ENCODE measurements around the gene CCNY. TPM values are rescaled to one million over a fixed set of nuclear protein-coding genes. Genes with fewer than 3 reads are reported as not detected.

The CCNY gene
- total and polyA plus RNA-seq, 4 donors = 25.5 to 95.9 (median 54.4) TPM

DNA sequence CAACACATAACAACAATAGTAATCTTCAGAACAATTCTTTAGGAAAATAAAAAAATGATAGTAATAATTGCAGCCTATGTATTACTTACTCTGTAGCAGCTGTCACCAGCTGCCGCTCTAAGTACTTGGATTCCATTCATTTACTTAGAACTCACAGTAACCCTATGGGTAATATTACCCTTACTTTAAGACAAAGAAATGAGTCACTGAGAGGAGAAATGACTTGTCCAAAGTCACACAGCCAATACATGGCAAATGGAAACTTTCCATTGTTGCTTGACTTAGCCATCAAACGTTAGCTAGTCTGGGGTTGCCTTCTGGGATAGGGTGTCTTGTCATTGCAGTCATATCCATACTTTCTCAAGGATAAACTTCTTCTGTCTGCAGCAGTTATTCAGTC lies 3.6 kb downstream of the CCNY start:
- Histone ChIP-seq H3K27me3 (ENCODE audit: control insufficient read depth in 1 of 2, insufficient read depth in 2 of 2, low read length in 1 of 2) (no peaks in the 10 kb centered on the region), H3K36me3 (ENCODE audit: control insufficient read depth in 1 of 2, insufficient read depth in 2 of 2, low read length in 1 of 2) (no peaks in the 10 kb centered on the region), H3K4me3 (ENCODE audit: low read length in 2 of 2) (no peak overlapping the region), H3K9me3 (ENCODE audit: control insufficient read depth, low read length) (no peaks in the 10 kb centered on the region), H3K27ac (ENCODE audit: low read depth in 1 of 2, low read length in 2 of 2) (no peak overlapping the region), H3K4me1 (ENCODE audit: control insufficient read depth in 1 of 2, insufficient read depth in 2 of 2, low read length in 2 of 2) (peaks cover 0 to 3% of the 10 kb centered on the region in 2 donors)
- ATAC-seq (ENCODE audit: low FRiP score) (no peak), DNase-seq (no peak)
- WGBS, 2 donors = 75 to 85% methylated on average over 2 of the region's 2 CpGs
- intact Hi-C loops (cut with DNase I) = loop anchor here (10.0 kb wide), 4 partner anchors 205 to 225 kb away; partner anchors contain the start of gene CREM (in 1 of the 2)

DNA sequence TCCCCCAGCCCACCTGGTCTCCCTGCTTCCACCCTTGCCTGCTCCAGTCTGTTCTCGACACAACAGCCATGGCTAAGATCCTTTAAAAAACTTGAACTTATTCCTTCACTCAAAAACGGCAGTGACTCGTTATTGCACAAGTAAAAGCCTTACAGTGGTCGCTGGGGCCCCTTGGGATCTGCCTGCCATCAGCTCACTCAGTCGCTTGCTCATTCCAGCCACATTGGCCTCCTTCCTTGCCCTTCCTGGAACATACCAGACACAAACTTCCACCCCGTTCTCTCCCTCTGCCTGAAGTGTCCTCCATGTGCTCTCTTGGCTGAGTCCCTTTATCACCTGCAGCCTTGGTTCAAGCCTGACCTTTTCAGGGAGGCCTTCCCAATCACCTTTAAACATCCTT lies 4.7 kb downstream of the CCNY start:
- Histone ChIP-seq H3K9me3 (ENCODE audit: control insufficient read depth, low read length) (no peaks in the 10 kb centered on the region), H3K4me1 (ENCODE audit: control insufficient read depth in 1 of 2, insufficient read depth in 2 of 2, low read length in 2 of 2) (no peaks in the 10 kb centered on the region), H3K27me3 (ENCODE audit: control insufficient read depth in 1 of 2, insufficient read depth in 2 of 2, low read length in 1 of 2) (no peaks in the 10 kb centered on the region), H3K4me3 (ENCODE audit: low read length in 2 of 2) (no peak overlapping the region), H3K27ac (ENCODE audit: low read depth in 1 of 2, low read length in 2 of 2) (no peak overlapping the region), H3K36me3 (ENCODE audit: control insufficient read depth in 1 of 2, insufficient read depth in 2 of 2, low read length in 1 of 2) (no peaks in the 10 kb centered on the region)
- ATAC-seq (ENCODE audit: low FRiP score) (no peak), DNase-seq (no peak)
- 20 to 21% methylated on average over 6 of the region's 6 CpGs for WGBS, 2 donors
- intact Hi-C loops (cut with DNase I) = loop anchor here (10.0 kb wide), 2 partner anchors 204 to 214 kb away; no protein-coding TSS in a partner anchor

DNA sequence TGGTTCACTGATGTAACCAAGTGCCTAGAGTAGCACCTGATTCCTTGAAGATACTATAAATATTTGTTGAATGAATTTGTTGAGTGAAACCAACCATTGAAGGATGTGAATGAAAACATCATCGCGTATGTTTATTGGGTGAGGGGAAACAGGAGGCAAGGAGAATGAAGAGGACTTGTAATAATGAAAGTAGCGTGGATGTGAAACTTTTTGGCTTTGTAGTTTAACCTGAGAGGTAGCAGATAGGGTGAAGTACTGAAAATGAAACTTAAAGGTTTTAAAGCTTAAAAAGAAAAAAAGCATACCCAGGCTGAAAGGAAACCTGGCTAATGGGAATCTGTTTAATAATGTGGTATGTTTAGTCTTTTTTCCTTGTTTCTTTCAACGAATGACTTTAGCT lies 5.2 kb downstream of the CCNY start:
- H3K27me3 ChIP-seq (ENCODE audit: control insufficient read depth in 1 of 2, insufficient read depth in 2 of 2, low read length in 1 of 2) = no peaks in the 10 kb centered on the region
- no peak for ATAC-seq (ENCODE audit: low FRiP score)
- WGBS, 2 donors = 61 to 75% methylated on average over 4 of the region's 4 CpGs
- H3K4me3 ChIP-seq (ENCODE audit: low read length in 2 of 2) = no peak overlapping the region
- no peaks in the 10 kb centered on the region for H3K9me3 ChIP-seq (ENCODE audit: control insufficient read depth, low read length)
- no peaks in the 10 kb centered on the region for H3K4me1 ChIP-seq (ENCODE audit: control insufficient read depth in 1 of 2, insufficient read depth in 2 of 2, low read length in 2 of 2)
- H3K27ac ChIP-seq (ENCODE audit: low read depth in 1 of 2, low read length in 2 of 2) = no peak overlapping the region
- no peak for DNase-seq
- intact Hi-C loops (cut with DNase I) = loop anchor here (10.0 kb wide), 2 partner anchors 203 to 213 kb away; no protein-coding TSS in a partner anchor
- no peaks in the 10 kb centered on the region for H3K36me3 ChIP-seq (ENCODE audit: control insufficient read depth in 1 of 2, insufficient read depth in 2 of 2, low read length in 1 of 2)

DNA sequence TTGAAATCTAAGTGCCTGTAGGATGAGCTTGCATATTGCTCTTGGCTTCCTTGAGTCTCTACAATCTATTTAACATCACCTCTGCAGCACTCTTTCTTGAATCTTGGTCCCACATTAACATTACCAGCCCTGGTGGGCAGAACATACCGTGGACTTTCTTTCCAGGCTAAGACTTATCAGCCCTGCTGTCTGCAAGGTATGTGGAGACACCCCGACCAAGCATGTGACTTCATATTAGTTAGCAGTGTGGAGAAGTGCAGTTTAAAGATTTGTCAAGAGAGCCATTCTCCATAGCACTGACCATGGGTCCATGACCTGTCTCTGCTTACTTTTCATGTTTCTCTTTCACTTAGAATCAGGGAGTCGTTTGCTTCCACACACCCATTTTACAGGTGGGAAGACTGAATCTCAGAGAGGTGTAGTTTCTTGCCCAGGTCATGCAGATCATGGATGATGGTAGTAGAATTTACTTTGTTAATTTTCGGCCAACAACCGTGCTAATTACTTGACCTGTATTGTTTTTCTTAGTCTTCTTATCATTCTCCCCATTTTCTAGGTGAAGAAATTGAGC lies 6.0 kb downstream of the CCNY start:
- DNase-seq (no peak), ATAC-seq (ENCODE audit: low FRiP score) (no peak)
- intact Hi-C loops (cut with DNase I) = loop anchor here (10.0 kb wide), 2 partner anchors 203 to 213 kb away; no protein-coding TSS in a partner anchor
- Histone ChIP-seq H3K4me3 (ENCODE audit: low read length in 2 of 2) (no peak overlapping the region), H3K9me3 (ENCODE audit: control insufficient read depth, low read length) (no peaks in the 10 kb centered on the region), H3K36me3 (ENCODE audit: control insufficient read depth in 1 of 2, insufficient read depth in 2 of 2, low read length in 1 of 2) (no peaks in the 10 kb centered on the region), H3K4me1 (ENCODE audit: control insufficient read depth in 1 of 2, insufficient read depth in 2 of 2, low read length in 2 of 2) (peaks cover 0 to 2% of the 10 kb centered on the region in 2 donors), H3K27me3 (ENCODE audit: control insufficient read depth in 1 of 2, insufficient read depth in 2 of 2, low read length in 1 of 2) (no peaks in the 10 kb centered on the region), H3K27ac (ENCODE audit: low read depth in 1 of 2, low read length in 2 of 2) (no peak overlapping the region)
- 89 to 91% methylated on average over 5 of the region's 5 CpGs for WGBS, 2 donors

DNA sequence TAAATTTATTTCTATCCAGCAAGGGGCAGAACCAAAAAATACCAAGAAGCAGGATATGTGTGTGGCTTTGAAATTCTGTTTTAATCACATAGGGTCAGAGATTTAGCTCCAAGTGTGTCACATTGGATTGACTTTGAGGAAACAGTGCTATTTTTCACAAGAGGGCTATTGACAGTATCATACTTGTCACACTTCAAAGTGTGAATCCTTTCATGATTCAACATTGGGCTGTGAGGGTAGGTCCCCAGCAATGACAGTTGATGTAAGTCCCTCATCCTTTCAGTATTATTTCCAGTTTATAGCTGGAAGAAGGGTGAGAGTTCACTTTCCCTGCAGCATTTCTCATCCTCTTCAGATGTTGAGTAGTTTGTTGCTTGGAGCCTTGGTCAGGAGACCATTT lies 7.4 kb downstream of the CCNY start:
- ATAC-seq (ENCODE audit: low FRiP score) (no peak), DNase-seq (no peak)
- no peak overlapping the region for H3K4me3 ChIP-seq (ENCODE audit: low read length in 2 of 2)
- H3K36me3 ChIP-seq (ENCODE audit: control insufficient read depth in 1 of 2, insufficient read depth in 2 of 2, low read length in 1 of 2) = no peaks in the 10 kb centered on the region
- no peak overlapping the region for H3K27ac ChIP-seq (ENCODE audit: low read depth in 1 of 2, low read length in 2 of 2)
- peaks cover 2% of the 10 kb centered on the region in 2 donors for H3K4me1 ChIP-seq (ENCODE audit: control insufficient read depth in 1 of 2, insufficient read depth in 2 of 2, low read length in 2 of 2)
- intact Hi-C loops (cut with DNase I) = loop anchor here (10.0 kb wide), 2 partner anchors 201 to 211 kb away; no protein-coding TSS in a partner anchor
- H3K27me3 ChIP-seq (ENCODE audit: control insufficient read depth in 1 of 2, insufficient read depth in 2 of 2, low read length in 1 of 2) = no peaks in the 10 kb centered on the region
- no peaks in the 10 kb centered on the region for H3K9me3 ChIP-seq (ENCODE audit: control insufficient read depth, low read length)

DNA sequence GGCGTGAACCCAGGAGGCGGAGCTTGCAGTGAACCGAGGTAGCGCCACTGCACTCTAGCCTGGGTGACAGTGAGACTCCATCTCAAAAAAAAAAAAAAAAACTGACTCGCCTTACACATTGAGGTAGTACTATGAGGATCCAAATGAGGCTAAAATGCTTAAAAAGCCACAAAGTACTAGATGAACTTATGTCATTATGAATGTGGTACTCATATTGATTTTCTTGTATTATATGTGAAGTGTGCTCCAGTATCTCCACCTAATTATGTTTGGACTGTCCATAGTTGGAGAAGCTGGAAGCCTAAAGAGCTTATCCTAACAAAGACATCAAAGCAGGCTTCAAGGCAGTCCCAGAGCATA lies 9.1 kb downstream of the CCNY start:
- no peaks in the 10 kb centered on the region for H3K9me3 ChIP-seq (ENCODE audit: control insufficient read depth, low read length)
- no peaks in the 10 kb centered on the region for H3K27me3 ChIP-seq (ENCODE audit: control insufficient read depth in 1 of 2, insufficient read depth in 2 of 2, low read length in 1 of 2)
- no peak overlapping the region for H3K4me3 ChIP-seq (ENCODE audit: low read length in 2 of 2)
- DNase-seq = no peak
- WGBS, 2 donors = 95 to 96% methylated on average over 5 of the region's 5 CpGs
- H3K36me3 ChIP-seq (ENCODE audit: control insufficient read depth in 1 of 2, insufficient read depth in 2 of 2, low read length in 1 of 2) = no peaks in the 10 kb centered on the region
- intact Hi-C loops (cut with DNase I) = loop anchor here (10.0 kb wide), 2 partner anchors 199 to 209 kb away; no protein-coding TSS in a partner anchor
- ATAC-seq (ENCODE audit: low FRiP score) = no peak
- H3K4me1 ChIP-seq (ENCODE audit: control insufficient read depth in 1 of 2, insufficient read depth in 2 of 2, low read length in 2 of 2) = peaks cover 2% of the 10 kb centered on the region in 2 donors
- H3K27ac ChIP-seq (ENCODE audit: low read depth in 1 of 2, low read length in 2 of 2) = no peak overlapping the region

DNA sequence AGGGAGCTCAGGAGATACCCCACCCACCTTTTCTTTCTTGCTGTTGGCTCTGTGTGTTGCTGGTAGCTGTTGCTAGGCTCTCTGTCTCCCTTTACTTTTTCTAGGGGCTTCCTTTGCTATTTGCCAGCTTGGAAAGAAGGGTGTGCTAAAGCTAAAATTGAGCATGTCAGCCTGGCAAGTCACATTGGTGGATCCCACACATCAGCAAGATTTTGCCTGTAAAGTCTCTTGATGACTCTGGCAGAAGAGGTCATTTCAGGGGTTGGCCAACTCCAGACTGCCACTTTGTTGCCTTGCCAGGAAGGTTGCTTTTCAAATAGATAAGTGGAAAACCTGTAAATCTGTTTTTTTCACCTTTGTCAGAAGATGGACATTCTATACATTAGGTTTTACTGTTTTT lies 9.9 kb downstream of the CCNY start:
- Histone ChIP-seq H3K9me3 (ENCODE audit: control insufficient read depth, low read length) (no peaks in the 10 kb centered on the region), H3K4me1 (ENCODE audit: control insufficient read depth in 1 of 2, insufficient read depth in 2 of 2, low read length in 2 of 2) (peaks cover 2% of the 10 kb centered on the region in 2 donors), H3K27me3 (ENCODE audit: control insufficient read depth in 1 of 2, insufficient read depth in 2 of 2, low read length in 1 of 2) (no peaks in the 10 kb centered on the region), H3K36me3 (ENCODE audit: control insufficient read depth in 1 of 2, insufficient read depth in 2 of 2, low read length in 1 of 2) (no peaks in the 10 kb centered on the region), H3K4me3 (ENCODE audit: low read length in 2 of 2) (no peak overlapping the region), H3K27ac (ENCODE audit: low read depth in 1 of 2, low read length in 2 of 2) (no peak overlapping the region)
- DNase-seq (no peak), ATAC-seq (ENCODE audit: low FRiP score) (no peak)
- intact Hi-C loops (cut with DNase I) = loop anchor here (10.0 kb wide), 2 partner anchors 199 to 209 kb away; no protein-coding TSS in a partner anchor

DNA sequence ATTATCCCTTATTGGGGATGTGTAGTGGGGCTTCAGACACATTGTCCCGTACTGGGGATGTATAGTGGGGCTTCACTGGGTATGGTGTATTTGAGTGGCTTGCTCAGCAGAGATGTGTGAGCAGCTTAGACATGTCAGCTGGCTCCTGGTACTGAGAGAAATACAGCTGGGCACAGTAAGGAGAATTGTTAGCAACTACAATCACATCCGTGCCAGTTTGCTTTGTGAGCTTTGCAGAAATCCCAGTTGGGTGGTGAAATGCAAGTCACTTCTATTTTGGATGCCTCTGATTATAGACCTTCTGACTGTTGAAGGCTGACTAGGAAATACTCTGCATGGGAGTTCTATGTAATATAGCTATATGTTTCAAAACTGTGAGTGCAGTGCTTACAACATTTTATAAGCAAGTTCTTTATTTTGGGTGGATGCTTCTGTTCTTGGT lies 10.8 kb downstream of the CCNY start:
- 16 to 19% methylated on average over 2 of the region's 2 CpGs for WGBS, 2 donors
- Histone ChIP-seq H3K4me1 (ENCODE audit: control insufficient read depth in 1 of 2, insufficient read depth in 2 of 2, low read length in 2 of 2) (peaks cover 2% of the 10 kb centered on the region in 2 donors), H3K4me3 (ENCODE audit: low read length in 2 of 2) (no peak overlapping the region), H3K27ac (ENCODE audit: low read depth in 1 of 2, low read length in 2 of 2) (no peak overlapping the region), H3K9me3 (ENCODE audit: control insufficient read depth, low read length) (no peaks in the 10 kb centered on the region), H3K36me3 (ENCODE audit: control insufficient read depth in 1 of 2, insufficient read depth in 2 of 2, low read length in 1 of 2) (no peaks in the 10 kb centered on the region), H3K27me3 (ENCODE audit: control insufficient read depth in 1 of 2, insufficient read depth in 2 of 2, low read length in 1 of 2) (no peaks in the 10 kb centered on the region)
- peak; percentile 56 for ATAC-seq (ENCODE audit: low FRiP score)
- no peak for DNase-seq
- intact Hi-C loops (cut with DNase I) = loop anchor here (10.0 kb wide), 2 partner anchors 198 to 208 kb away; no protein-coding TSS in a partner anchor

DNA sequence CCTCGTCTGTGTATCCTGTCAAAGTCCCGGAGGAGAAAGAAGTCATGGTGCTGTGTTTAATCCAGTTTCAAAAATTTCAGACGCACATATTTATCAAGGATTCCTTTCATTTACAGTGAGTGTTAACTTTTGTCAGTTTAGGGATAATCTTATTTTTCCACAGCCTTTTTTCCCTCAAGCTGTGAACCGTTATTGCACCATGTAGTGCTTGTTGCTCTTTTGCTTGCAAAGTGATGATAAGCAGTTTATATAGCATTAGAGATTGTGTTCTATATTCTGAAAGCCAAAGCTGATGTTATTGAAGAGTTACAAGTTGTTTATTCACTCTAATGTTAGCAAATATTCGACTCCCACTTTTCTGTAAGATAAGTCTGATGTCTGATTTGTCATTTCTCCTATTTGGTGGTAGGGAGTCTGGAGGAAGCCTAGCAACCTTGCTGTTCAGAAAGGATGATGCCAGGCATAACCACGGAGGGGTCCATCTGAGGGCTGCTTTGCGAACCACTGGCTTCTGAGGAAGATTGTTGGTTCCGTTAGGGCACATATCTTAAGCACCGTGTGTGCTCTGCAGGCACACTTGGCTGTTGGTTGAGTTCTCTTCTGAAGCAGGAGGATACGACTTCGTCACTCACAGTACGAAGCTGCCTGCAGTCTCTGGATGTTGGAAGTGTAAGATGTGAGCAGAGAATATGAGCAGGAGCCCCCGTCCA lies 11.7 kb downstream of the CCNY start:
- no peak overlapping the region for H3K27ac ChIP-seq (ENCODE audit: low read depth in 1 of 2, low read length in 2 of 2)
- ATAC-seq (ENCODE audit: low FRiP score) (no peak), DNase-seq (no peak)
- H3K27me3 ChIP-seq (ENCODE audit: control insufficient read depth in 1 of 2, insufficient read depth in 2 of 2, low read length in 1 of 2) = no peaks in the 10 kb centered on the region
- H3K36me3 ChIP-seq (ENCODE audit: control insufficient read depth in 1 of 2, insufficient read depth in 2 of 2, low read length in 1 of 2) = no peaks in the 10 kb centered on the region
- intact Hi-C loops (cut with DNase I) = loop anchor here (10.0 kb wide), 2 partner anchors 197 to 207 kb away; no protein-coding TSS in a partner anchor
- H3K4me3 ChIP-seq (ENCODE audit: low read length in 2 of 2) = no peak overlapping the region
- no peaks in the 10 kb centered on the region for H3K9me3 ChIP-seq (ENCODE audit: control insufficient read depth, low read length)
- WGBS, 2 donors = 84 to 86% methylated on average over 13 of the region's 13 CpGs
- H3K4me1 ChIP-seq (ENCODE audit: control insufficient read depth in 1 of 2, insufficient read depth in 2 of 2, low read length in 2 of 2) = peaks cover 2 to 4% of the 10 kb centered on the region in 2 donors
